Neutrophil (primary cell): ENCODE data around the gene GSG1L.

Experiments
- H3K27ac ChIP-seq: fragments of 200-600 bp; sonication (generic); 2 replicates; pipeline ENCODE4 v1.5.1; 2016; ENCODE audit warnings: mild to moderate bottlenecking, moderate library complexity
- H3K27me3 ChIP-seq: fragments of 200-600 bp; sonication (generic); 2 replicates; pipeline ENCODE4 v1.6.0; 2016; ENCODE audit warnings: mild to moderate bottlenecking
- H3K36me3 ChIP-seq: fragments of 200-600 bp; sonication (generic); 2 replicates; pipeline ENCODE4 v1.5.1; 2017
- H3K4me1 ChIP-seq, 2 experiments: fragments of 200-600 bp in 1 of 2; sonication (generic) in 1 of 2; 1 replicate in 1 of 2; 2 replicates in 1 of 2; pipeline versions ENCODE4 v1.5.1 to v1.6.1; 2013 to 2016; ENCODE audit warnings: low read depth in 1 of 2, low read length in 1 of 2, mild to moderate bottlenecking in 1 of 2, moderate library complexity in 1 of 2; ENCODE audit not compliant: control insufficient read depth in 1 of 2, insufficient read depth in 1 of 2
- H3K4me3 ChIP-seq, 2 experiments: fragments of 200-600 bp in 1 of 2; sonication (generic) in 1 of 2; 1 replicate in 1 of 2; 2 replicates in 1 of 2; pipeline ENCODE4 v1.5.1; 2013 to 2016; ENCODE audit warnings: low read depth in 1 of 2, low read length in 1 of 2, mild to moderate bottlenecking in 1 of 2, moderate library complexity in 1 of 2
- H3K9me3 ChIP-seq: fragments of 200-600 bp; sonication (generic); 2 replicates; pipeline ENCODE4 v1.5.1; 2016
- CTCF ChIP-seq: fragments of 200-600 bp; sonication (generic); IDR thresholded peaks from 2 replicates; pipeline ENCODE4 v1.5.1; 2016; ENCODE audit warnings: antibody characterized with exemption

Gene GSG1L

DNA sequence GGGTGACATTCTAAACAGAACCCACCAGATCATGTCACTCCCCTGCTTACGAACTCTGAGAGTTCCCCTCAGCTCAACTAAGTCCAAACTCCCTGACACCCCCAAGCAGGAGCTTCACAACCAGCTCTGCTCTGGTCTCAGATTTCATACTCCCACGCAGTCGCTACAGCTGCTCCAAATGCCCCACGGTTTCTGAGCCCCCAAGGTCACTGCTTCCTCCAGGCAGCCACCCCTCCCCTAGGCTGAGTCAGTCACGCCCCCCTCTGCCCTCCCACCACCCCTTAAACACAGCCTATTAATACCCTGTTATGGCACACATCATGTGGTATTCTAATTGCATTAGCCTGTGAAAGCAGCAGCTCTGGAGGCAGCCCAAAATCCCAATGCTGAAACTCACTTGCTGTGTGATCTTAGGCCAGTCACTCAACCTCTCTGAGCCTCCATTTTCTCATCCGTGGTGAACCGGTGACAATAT is 51.5 kb downstream of the GSG1L start:
- Histone ChIP-seq H3K27ac (no peak overlapping the region), H3K4me3 (no peak overlapping the region), H3K4me1 (peaks cover 13 to 17% of the 10 kb centered on the region in 2 experiments), H3K27me3 (peaks cover 37% of the 10 kb centered on the region), H3K9me3 (no peaks in the 10 kb centered on the region), H3K36me3 (no peaks in the 10 kb centered on the region)
- no peak for TF ChIP-seq CTCF

DNA sequence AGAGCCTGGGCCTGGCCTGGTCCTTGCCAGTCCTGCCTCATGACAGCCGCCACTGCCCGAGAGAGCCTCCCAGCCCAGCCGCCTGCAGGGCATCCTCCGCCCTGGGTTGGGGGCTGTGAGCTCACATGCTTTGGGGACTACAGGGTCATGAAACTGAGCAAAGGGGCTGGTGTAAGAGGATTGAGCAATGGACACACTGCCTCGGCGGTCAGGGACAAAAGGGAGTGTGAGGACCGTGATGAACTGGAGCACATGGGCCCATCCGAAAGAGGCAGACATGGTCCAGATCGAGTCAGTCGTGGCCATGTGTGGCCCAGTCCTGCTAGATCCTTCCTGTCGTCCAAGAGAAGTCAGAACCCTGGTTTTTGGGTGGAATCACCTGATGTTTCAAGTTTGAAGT is 52.3 kb downstream of the GSG1L start:
- Histone ChIP-seq H3K27ac (no peak overlapping the region), H3K9me3 (no peaks in the 10 kb centered on the region), H3K36me3 (no peaks in the 10 kb centered on the region), H3K27me3 (peaks cover 29% of the 10 kb centered on the region), H3K4me1 (peaks cover 13 to 17% of the 10 kb centered on the region in 2 experiments), H3K4me3 (no peak overlapping the region)
- no peak for TF ChIP-seq CTCF

DNA sequence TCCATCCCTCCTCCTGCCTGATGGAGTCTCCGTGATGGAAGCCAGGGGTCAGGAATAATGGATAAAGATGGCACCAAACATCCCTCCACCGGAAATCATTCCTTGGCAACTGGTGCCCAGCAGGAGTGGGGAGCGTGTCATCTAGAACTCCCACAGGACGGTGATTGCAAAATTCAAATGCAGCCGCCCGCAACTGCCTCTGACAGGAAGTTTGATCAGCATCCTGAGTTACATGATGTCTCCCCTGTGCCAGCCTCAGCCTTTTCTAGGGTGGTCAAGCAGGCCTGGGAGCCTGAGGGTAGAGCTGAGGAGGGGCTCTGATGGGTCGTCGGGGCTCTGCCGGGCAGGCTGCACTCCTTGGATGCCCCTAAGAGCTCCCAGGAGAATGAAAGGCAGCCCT is 52.8 kb downstream of the GSG1L start:
- Histone ChIP-seq H3K4me1 (peaks cover 13 to 17% of the 10 kb centered on the region in 2 experiments), H3K36me3 (no peaks in the 10 kb centered on the region), H3K27me3 (peaks cover 25% of the 10 kb centered on the region), H3K9me3 (no peaks in the 10 kb centered on the region), H3K4me3 (no peak overlapping the region), H3K27ac (no peak overlapping the region)
- TF ChIP-seq CTCF: no peak

- Histone ChIP-seq H3K27me3 (peaks cover 25% of the 10 kb centered on the region), H3K9me3 (no peaks in the 10 kb centered on the region), H3K27ac (no peak overlapping the region), H3K36me3 (no peaks in the 10 kb centered on the region), H3K4me3 (no peak overlapping the region), H3K4me1 (peaks cover 13 to 17% of the 10 kb centered on the region in 2 experiments)
- no peak for TF ChIP-seq CTCF
These were observed 53.7 kb downstream of the GSG1L start for GRCh38 chr16:28009586-28010373.

DNA sequence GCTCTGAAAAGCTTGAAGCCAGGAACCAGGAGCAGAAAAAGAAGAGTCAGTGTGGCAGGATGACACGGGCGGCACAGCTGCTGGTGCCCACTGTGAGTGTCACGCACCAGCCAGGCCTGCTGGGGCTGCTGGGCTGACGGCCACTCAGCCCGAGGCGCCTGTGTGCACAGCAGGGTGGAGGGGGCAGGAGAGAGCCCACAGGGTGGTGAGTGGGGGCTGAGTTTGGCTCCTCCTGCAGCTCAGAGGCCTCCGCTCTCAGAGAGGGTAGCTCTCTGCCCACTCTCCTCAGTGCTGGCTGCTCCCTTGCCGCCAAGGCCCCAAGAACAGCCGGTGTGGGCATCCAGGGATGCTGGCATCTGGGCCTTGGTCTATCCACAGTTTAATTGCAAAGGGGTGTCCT is 59.6 kb downstream of the GSG1L start:
- no peaks in the 10 kb centered on the region for H3K4me1 ChIP-seq
- H3K36me3 ChIP-seq: no peaks in the 10 kb centered on the region
- no peak overlapping the region for H3K27ac ChIP-seq
- TF ChIP-seq CTCF: no peak
- no peak overlapping the region for H3K4me3 ChIP-seq
- H3K27me3 ChIP-seq: peaks cover 12% of the 10 kb centered on the region
- no peaks in the 10 kb centered on the region for H3K9me3 ChIP-seq
